ENCODE results near the gene GNB1L. TPM values are rescaled to one million over a fixed set of nuclear protein-coding genes. Genes with fewer than 3 reads are reported as not detected.

GNB1L gene
- total and polyA plus RNA-seq, 2 of the 13 experiments (the other 11 are each of a cell fraction or from before 2014, with no cell fraction given) = 2.5 to 7.4 TPM

GRCh38 chr22:19898831-19899567 lies 44.3 kb upstream of the GNB1L start (continued):
- TF ChIP-seq ZNF512B (CRISPR knock-in tag; IDR thresholded peaks at IDR 0.05; ENCODE audit: borderline replicate concordance) (0 out of 2 replicates have a peak, but pooled peaks have one; percentile 17), SOX6 (IDR thresholded peaks at IDR 0.05) (no peak), SOX6 (CRISPR knock-in tag; IDR thresholded peaks at IDR 0.05) (peak; percentile 72), ARNT (IDR thresholded peaks at IDR 0.05) (no peak), ZBTB25 (CRISPR knock-in tag; IDR thresholded peaks at IDR 0.05) (no peak), MXD1 (CRISPR knock-in tag; IDR thresholded peaks at IDR 0.05) (no peak; the same call in 1 of the 2 replicates), REST (IDR thresholded peaks at IDR 0.05; ENCODE audit: borderline replicate concordance in 1 of 2, low read depth in 1 of 2, low read length in 2 of 2) (no peak), ZBED4 (CRISPR knock-in tag; IDR thresholded peaks at IDR 0.05; ENCODE audit: borderline replicate concordance) (peak; percentile 75; the same call in 1 of the 2 replicates), FOXA1 (IDR thresholded peaks at IDR 0.05) (no peak), FOXA1 (CRISPR knock-in tag; IDR thresholded peaks at IDR 0.05) (peak; percentile 74), FOXO4 (CRISPR knock-in tag; conservative IDR thresholded peaks at IDR 0.05) (no peak), ZNF598 (CRISPR knock-in tag; IDR thresholded peaks at IDR 0.05; ENCODE audit: borderline replicate concordance) (0 out of 2 replicates have a peak, but pooled peaks have one; percentile 38), SIN3A (IDR thresholded peaks at IDR 0.05; ENCODE audit: borderline replicate concordance, low read depth, low read length) (peak; percentile 53; the same call in 1 of the 2 replicates), ZNF451 (CRISPR knock-in tag; IDR thresholded peaks at IDR 0.05) (no peak; the same call in 1 of the 2 replicates), JUN (CRISPR knock-in tag; IDR thresholded peaks at IDR 0.05) (0 out of 2 replicates have a peak, but pooled peaks have one; percentile 17)

Data from HepG2 (cell line).